Measurements from ENCODE around the gene ERAS. TPM values are rescaled to one million over a fixed set of nuclear protein-coding genes. Genes with fewer than 3 reads are reported as not detected.

Gene ERAS
- polyA plus RNA-seq, 3 donors, result 0.13 TPM; not detected in 2

- no peak overlapping the region for H2AFZ ChIP-seq (ENCODE audit: insufficient read depth, low read depth, low read length, poor library complexity, severe bottlenecking)
- H3K27me3 Mint-ChIP-seq (ENCODE audit: low read depth in 3 of 3), result peaks cover 3 to 11% (median 3%) of the 10 kb centered on the region in 3 donors
- H3K27ac Mint-ChIP-seq, result no peak overlapping the region
- no peaks in the 10 kb centered on the region for H4K20me1 ChIP-seq (ENCODE audit: insufficient read depth, low read length)
- peaks cover 0 to 4% (median 0%) of the 10 kb centered on the region in 7 donors for H3K9me3 Mint-ChIP-seq
- H3K36me3 ChIP-seq (replicated peaks in 1 of 2; ENCODE audit: control insufficient read depth in 1 of 2, insufficient read depth in 2 of 2, low read length in 2 of 2), result no peaks in the 10 kb centered on the region
- intact Hi-C loops (cut with micrococcal nuclease), result no loop called here
- 100% methylated on average over 5 of the region's 16 CpGs for WGBS (ENCODE audit: insufficient coverage)
- no peak for TF ChIP-seq CTCF (IDR thresholded peaks at IDR 0.05)
- no peak for DNase-seq
- H3K4me2 ChIP-seq (replicated peaks; ENCODE audit: extremely low read depth, low read length, poor library complexity, severe bottlenecking), result no peak overlapping the region
- no peaks in the 10 kb centered on the region for H3K27me3 ChIP-seq (ENCODE audit: control insufficient read depth in 2 of 2, insufficient read depth in 2 of 2, low read length in 2 of 2)
- peaks cover 13% of the 10 kb centered on the region for H3K4me1 Mint-ChIP-seq
- H3K4me3 Mint-ChIP-seq, result no peak overlapping the region
- H3K36me3 Mint-ChIP-seq, result no peaks in the 10 kb centered on the region
- H3K9ac ChIP-seq (ENCODE audit: insufficient read depth, low read length, poor library complexity, severe bottlenecking), result no peak overlapping the region
- no peaks in the 10 kb centered on the region for H3K9me3 ChIP-seq (replicated peaks in 1 of 2; ENCODE audit: control insufficient read depth in 1 of 2, insufficient read depth in 1 of 2, low read length in 2 of 2)
- H3K79me2 ChIP-seq (ENCODE audit: insufficient read depth, low read length), result no peaks in the 10 kb centered on the region
- no peak overlapping the region for H3K27ac ChIP-seq (ENCODE audit: low read depth in 1 of 2, low read length in 2 of 2)
- no peak overlapping the region for H3K4me3 ChIP-seq (replicated peaks in 1 of 3; ENCODE audit: low read depth in 2 of 3, low read length in 3 of 3)
- H3K4me1 ChIP-seq (ENCODE audit: control insufficient read depth in 1 of 2, insufficient read depth in 2 of 2, low read length in 2 of 2), result peaks cover 0 to 11% of the 10 kb centered on the region in 2 donors
Measured at GRCh38 chrX:48785540-48786214, 40.6 kb upstream of the ERAS start.

- Mint-ChIP-seq H3K27ac (peak within 1 kb of the TSS in 2 of 7 donors; percentile 0 to 12), H3K27me3 (ENCODE audit: low read depth in 3 of 3) (peaks cover 3 to 9% (median 3%) of the 10 kb centered on the region in 3 donors), H3K4me1 (peaks cover 13% of the 10 kb centered on the region), H3K36me3 (no peaks in the 10 kb centered on the region), H3K4me3 (no peak within 1 kb of the TSS), H3K9me3 (peaks cover 0 to 4% (median 0%) of the 10 kb centered on the region in 7 donors)
- Histone ChIP-seq H3K9ac (ENCODE audit: insufficient read depth, low read length, poor library complexity, severe bottlenecking) (no peak within 1 kb of the TSS), H3K36me3 (replicated peaks in 1 of 2; ENCODE audit: control insufficient read depth in 1 of 2, insufficient read depth in 2 of 2, low read length in 2 of 2) (no peaks in the 10 kb centered on the region), H3K27me3 (ENCODE audit: control insufficient read depth in 2 of 2, insufficient read depth in 2 of 2, low read length in 2 of 2) (no peaks in the 10 kb centered on the region), H3K4me1 (ENCODE audit: control insufficient read depth in 1 of 2, insufficient read depth in 2 of 2, low read length in 2 of 2) (peaks cover 0 to 11% of the 10 kb centered on the region in 2 donors), H3K9me3 (replicated peaks in 1 of 2; ENCODE audit: control insufficient read depth in 1 of 2, insufficient read depth in 1 of 2, low read length in 2 of 2) (no peaks in the 10 kb centered on the region), H3K27ac (ENCODE audit: low read depth in 1 of 2, low read length in 2 of 2) (no peak within 1 kb of the TSS), H2AFZ (ENCODE audit: insufficient read depth, low read depth, low read length, poor library complexity, severe bottlenecking) (no peak within 1 kb of the TSS), H3K4me2 (replicated peaks; ENCODE audit: extremely low read depth, low read length, poor library complexity, severe bottlenecking) (no peak within 1 kb of the TSS), H3K79me2 (ENCODE audit: insufficient read depth, low read length) (no peaks in the 10 kb centered on the region), H4K20me1 (ENCODE audit: insufficient read depth, low read length) (no peaks in the 10 kb centered on the region), H3K4me3 (replicated peaks in 1 of 3; ENCODE audit: low read depth in 2 of 3, low read length in 3 of 3) (no peak within 1 kb of the TSS)
- WGBS (ENCODE audit: insufficient coverage), result 100% methylated on average over 2 of the region's 7 CpGs
- DNase-seq, result no peak
- TF ChIP-seq CTCF (IDR thresholded peaks at IDR 0.05), result no peak
- intact Hi-C loops (cut with micrococcal nuclease), result no loop called here
Measured at GRCh38 chrX:48786341-48786800, 39.9 kb upstream of the ERAS start, which contains the start of gene GATA1. TSS of gene GATA1 (plus strand) at chrX:48786590. CDS start at chrX:48791110, 4,520 bp downstream.
